OCI-LY1 (cell line): Measurements from ENCODE around the gene SOX12.

Source experiments
- CTCF ChIP-seq: fragments of 200-600 bp; sonication (generic), shearing (Covaris generic); IDR thresholded peaks from 2 replicates; pipeline ENCODE4 v1.5.1; 2017; ENCODE audit warnings: mild to moderate bottlenecking, antibody characterized with exemption, low read length, moderate library complexity, mixed read lengths
- EZH2 ChIP-seq: fragments of 200-600 bp; sonication (generic), shearing (Covaris generic); IDR thresholded peaks from 2 replicates; pipeline ENCODE4 v1.8.0; 2017; ENCODE audit warnings: borderline replicate concordance, mixed run types, mild to moderate bottlenecking, antibody characterized with exemption, low read length, moderate library complexity, mixed read lengths

- no peak for TF ChIP-seq CTCF
- no peak for TF ChIP-seq EZH2
These were observed 4.5 kb downstream of the SOX12 start for GRCh38 chr20:329851-330232.
